Testis (tissue), 3 donors: Measurements from ENCODE around the gene DENND10. TPM values are rescaled to one million over a fixed set of nuclear protein-coding genes. Genes with fewer than 3 reads are reported as not detected.
"Not testable (repeated sequence)": the region's sequence is repeated elsewhere in the genome, so short reads cannot be mapped to it uniquely, and the experiment has no call there.

ENCODE experiments used
- DNase-seq: peaks from one replicate; pipeline ENCODE4 v3.0.0-alpha.2; 2019
- H3K27ac ChIP-seq, 2 donors: fragments of 200-600 bp; sonication (generic); one replicate each; pipeline ENCODE4 v1.5.1; 2019
- H3K27me3 ChIP-seq: fragments of 200-600 bp; sonication (generic); one replicate; pipeline ENCODE4 v1.5.1; 2019
- H3K36me3 ChIP-seq: fragments of 200-600 bp; sonication (generic); one replicate; pipeline ENCODE4 v1.5.1; 2017; ENCODE audit warnings: low read depth; ENCODE audit errors: missing control alignments
- H3K4me1 ChIP-seq: fragments of 200-600 bp; sonication (generic); one replicate; pipeline ENCODE4 v1.5.1; 2019
- H3K4me3 ChIP-seq, 2 donors: fragments of 200-600 bp; sonication (generic); one replicate each; pipeline ENCODE4 v1.5.1; 2017 to 2019
- H3K9me3 ChIP-seq: fragments of 200-600 bp; sonication (generic); one replicate; pipeline ENCODE4 v1.5.1; 2017
- CTCF ChIP-seq, 3 experiments: fragments of 450-650 bp in 2 of 3; fragments of 200-600 bp in 1 of 3; sonication (generic) in 1 of 3; IDR thresholded peaks; one replicate each; pipeline ENCODE4 v1.5.1; 2016 to 2019; ENCODE audit warnings: antibody characterized with exemption in 3 of 3, mild to moderate bottlenecking in 2 of 3, moderate library complexity in 1 of 3
- POLR2A ChIP-seq: fragments of 450-650 bp; IDR thresholded peaks from one replicate; pipeline ENCODE4 v1.6.1; 2017; ENCODE audit warnings: antibody characterized with exemption, mild to moderate bottlenecking, moderate library complexity
- WGBS, 2 donors: methylation state at CpG; one replicate each; pipeline ENCODE4 v1.1.5; 2018; 5-methylcytosine and 5-hydroxymethylcytosine counted together
- intact Hi-C: fragments of 100-400 bp; cut with DNase I; formaldehyde crosslinking; loops from one replicate; pipeline ENCODE4 v1.15.1; 2023; ENCODE audit warnings: low total_unique reads
- polyA plus RNA-seq: library from polyadenylated mRNA; stranded (reverse); fragments of 350-450 nt; fragmentation: Illumina TruSeq; extraction: RNeasy Lipid Tissue Mini Kit (QIAGEN cat#74804); gene quantifications from one replicate; pipeline ENCODE4 v1.2.3, GENCODE V29; 2014; ENCODE audit warnings: low read depth, low replicate concordance; ENCODE audit not compliant: insufficient read depth
- total RNA-seq, 2 donors: library from RNA; depleted of rRNA; stranded (reverse); fragments of >200 nt; gene quantifications; one replicate each; pipeline ENCODE4 v1.2.3, GENCODE V29; 2016

Gene DENND10
- total and polyA plus RNA-seq, 3 donors from 2014 or later = 18.9 to 29.6 (median 27.3) TPM

GRCh38 chr10:119174109-119174508, 70.2 kb downstream of the DENND10 start:
- Histone ChIP-seq H3K4me3 (no peak overlapping the region), H3K27me3 (no peaks in the 10 kb centered on the region), H3K27ac (no peak overlapping the region), H3K4me1 (peaks cover 8% of the 10 kb centered on the region), H3K9me3 (no peaks in the 10 kb centered on the region), H3K36me3 (no peaks in the 10 kb centered on the region)
- WGBS, 2 donors = 74 to 76% methylated on average over 2 of the region's 2 CpGs
- TF ChIP-seq POLR2A (no peak), CTCF (IDR thresholded peaks at IDR 0.05) (no peak)
- no peak for DNase-seq
- intact Hi-C loops = no loop called here

- no peaks in the 10 kb centered on the region for H3K9me3 ChIP-seq
- no peak overlapping the region for H3K4me3 ChIP-seq
- intact Hi-C loops = no loop called here
- H3K27ac ChIP-seq = no peak overlapping the region
- no peak for DNase-seq
- 93 to 94% methylated on average over 6 of the region's 6 CpGs for WGBS, 2 donors
- TF ChIP-seq CTCF (IDR thresholded peaks at IDR 0.05) (no peak), POLR2A (no peak)
- H3K27me3 ChIP-seq = no peaks in the 10 kb centered on the region
- H3K4me1 ChIP-seq = peaks cover 9% of the 10 kb centered on the region
- H3K36me3 ChIP-seq = no peaks in the 10 kb centered on the region
Observed at GRCh38 chr10:119176166-119176565, 72.3 kb downstream of the DENND10 start.

- H3K4me1 ChIP-seq = peaks cover 9% of the 10 kb centered on the region
- DNase-seq = peak; percentile 29
Observed at GRCh38 chr10:119177708-119178371, 73.9 kb downstream of the DENND10 start.

GRCh38 chr10:119178372-119179119, 74.6 kb downstream of the DENND10 start, which contains the start of gene PRDX3:
Gene PRDX3, minus strand, starts transcription at chr10:119178812. Its CDS starts 22 bp downstream, at chr10:119178790.
- Histone ChIP-seq H3K4me3 (peak within 1 kb of the TSS; percentile 62 to 78), H3K9me3 (no peaks in the 10 kb centered on the region), H3K27ac (peak within 1 kb of the TSS; percentile 91 to 93), H3K36me3 (no peaks in the 10 kb centered on the region), H3K4me1 (peaks cover 9% of the 10 kb centered on the region), H3K27me3 (no peaks in the 10 kb centered on the region)
- DNase-seq = peak; percentile 95
- 0% methylated on average over 9 to 29 of the region's 45 CpGs for WGBS, 2 donors
- TF ChIP-seq CTCF (IDR thresholded peaks at IDR 0.05) (peak in 1 of 3 experiments; percentile 12), POLR2A (no peak)
- intact Hi-C loops = no loop called here

More at GRCh38 chr10:119177708-119178371, 73.9 kb downstream of the DENND10 start:
- intact Hi-C loops = no loop called here
- H3K27me3 ChIP-seq = no peaks in the 10 kb centered on the region
- H3K9me3 ChIP-seq = no peaks in the 10 kb centered on the region
- TF ChIP-seq CTCF (IDR thresholded peaks at IDR 0.05) (no peak), POLR2A (no peak)
- H3K4me3 ChIP-seq = peak overlapping the region; percentile 62 to 78
- WGBS, 2 donors = 13 to 15% methylated on average over 16 to 21 of the region's 21 CpGs
- H3K27ac ChIP-seq = peak overlapping the region; percentile 91 to 93
- no peaks in the 10 kb centered on the region for H3K36me3 ChIP-seq

- intact Hi-C loops, DNase-seq, H3K4me1 ChIP-seq, H3K36me3 ChIP-seq, H3K27ac ChIP-seq, H3K9me3 ChIP-seq, H3K4me3 ChIP-seq, H3K27me3 ChIP-seq: not testable (repeated sequence)
- 95 to 96% methylated on average over 7 of the region's 7 CpGs for WGBS, 2 donors
Observed at GRCh38 chr10:119180850-119181400, 77.0 kb downstream of the DENND10 start.
